Ramos (cell line): ENCODE results near the gene XYLT1.
"Not testable (repeated sequence)": the region's sequence is repeated elsewhere in the genome, so short reads cannot be mapped to it uniquely, and the experiment has no call there.

Experiments used
- in situ Hi-C: fragments of 300-500 bp; cut with MboI; formaldehyde crosslinking; loops from one replicate; pipeline ENCODE4 v1.14.3; 2022; ENCODE audit warnings: low sequenced_read_pairs; ENCODE audit not compliant: unreplicated experiment

Gene XYLT1

DNA sequence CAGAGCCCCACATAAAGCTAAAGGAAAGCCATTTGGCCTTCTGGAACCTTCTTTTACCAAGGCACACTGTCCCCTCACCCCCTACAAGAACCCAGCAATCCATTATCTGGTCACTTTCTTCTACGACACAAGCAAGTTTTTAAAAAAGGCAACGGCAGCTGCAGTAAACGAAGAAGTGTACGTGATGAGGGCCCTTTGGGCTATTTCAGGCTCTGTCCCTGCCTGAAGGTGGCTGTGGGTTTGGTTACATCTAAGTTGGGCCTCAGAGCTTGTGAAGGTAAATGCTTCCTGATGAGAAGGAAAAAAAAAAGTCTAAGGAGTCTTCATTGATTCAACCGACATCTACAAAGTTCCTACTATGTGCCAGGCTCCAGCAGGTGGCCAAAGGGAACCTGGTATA lies 35.4 kb downstream of the XYLT1 start:
- in situ Hi-C loops: no loop called here

DNA sequence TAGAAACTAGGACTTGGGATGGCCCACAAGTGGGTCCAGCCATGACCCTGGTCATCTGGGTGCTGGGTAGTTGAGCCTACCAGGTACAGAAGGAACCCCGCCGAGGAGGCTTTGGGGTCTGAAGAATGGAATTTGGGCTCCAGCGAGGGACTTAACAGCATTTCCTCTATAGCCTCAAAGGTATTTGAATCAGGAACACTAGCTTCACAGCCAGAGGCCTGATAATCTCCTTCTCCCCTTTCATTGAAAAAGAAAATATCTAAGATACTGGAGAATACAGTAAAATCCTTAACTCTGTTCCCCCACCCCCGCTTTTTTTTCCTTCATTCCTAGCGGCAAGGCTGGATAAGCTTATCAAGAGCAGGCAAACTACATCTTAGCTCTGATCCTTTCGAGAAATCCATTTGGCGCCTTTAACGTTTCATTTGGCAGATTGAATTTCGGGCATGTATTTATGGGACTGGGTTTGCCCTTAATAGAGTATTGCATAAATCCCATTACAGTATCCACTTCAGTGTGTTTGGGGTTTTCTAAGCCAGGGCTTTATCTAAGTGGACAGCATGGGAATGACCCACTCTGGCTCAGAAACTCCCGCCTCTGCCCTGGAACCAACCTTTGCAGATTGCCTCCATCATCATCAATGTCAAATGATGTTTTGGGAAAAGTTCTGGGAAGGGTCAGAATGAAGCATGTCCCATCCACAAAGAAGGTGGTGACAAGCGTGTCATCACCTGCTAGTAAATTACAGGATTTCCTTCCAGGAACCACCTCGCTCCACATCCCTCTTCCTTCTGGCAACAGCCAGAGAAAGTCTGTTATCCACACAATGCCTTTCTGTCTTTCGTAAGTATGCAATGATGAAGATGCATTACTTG lies 36.9 kb downstream of the XYLT1 start:
- in situ Hi-C loops: no loop called here

DNA sequence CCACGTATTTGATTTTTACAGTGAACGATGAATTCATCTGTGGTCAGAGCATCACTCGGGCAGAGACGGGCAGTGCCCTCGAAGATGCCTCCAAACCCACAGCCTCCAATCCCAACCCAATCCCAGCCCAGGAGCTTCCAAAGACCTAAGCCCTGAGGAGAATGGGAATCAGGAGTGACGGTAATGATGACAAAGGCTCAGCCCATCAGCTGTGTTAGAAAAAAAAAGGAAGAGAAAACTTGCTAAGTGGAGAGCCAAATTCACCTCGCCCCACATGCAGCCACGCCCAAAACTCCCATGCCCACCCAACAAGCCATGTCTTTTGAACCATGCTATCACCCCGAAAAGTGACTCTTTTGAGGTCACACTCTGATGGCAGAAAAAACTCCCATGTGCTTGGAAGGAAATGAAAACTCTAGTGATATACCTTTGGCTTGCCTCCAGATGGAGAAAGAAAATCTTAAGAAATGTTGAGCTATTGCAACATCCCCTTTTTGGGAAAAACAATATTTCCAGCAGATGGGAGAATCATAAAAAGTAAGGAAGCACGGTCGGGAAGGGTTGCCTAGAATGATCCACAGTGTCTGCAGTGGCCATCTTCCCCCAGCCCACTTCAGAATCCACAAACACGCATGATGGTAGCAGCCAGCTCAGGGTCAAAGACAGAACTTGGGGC lies 37.7 kb downstream of the XYLT1 start:
- in situ Hi-C loops: no loop called here

DNA sequence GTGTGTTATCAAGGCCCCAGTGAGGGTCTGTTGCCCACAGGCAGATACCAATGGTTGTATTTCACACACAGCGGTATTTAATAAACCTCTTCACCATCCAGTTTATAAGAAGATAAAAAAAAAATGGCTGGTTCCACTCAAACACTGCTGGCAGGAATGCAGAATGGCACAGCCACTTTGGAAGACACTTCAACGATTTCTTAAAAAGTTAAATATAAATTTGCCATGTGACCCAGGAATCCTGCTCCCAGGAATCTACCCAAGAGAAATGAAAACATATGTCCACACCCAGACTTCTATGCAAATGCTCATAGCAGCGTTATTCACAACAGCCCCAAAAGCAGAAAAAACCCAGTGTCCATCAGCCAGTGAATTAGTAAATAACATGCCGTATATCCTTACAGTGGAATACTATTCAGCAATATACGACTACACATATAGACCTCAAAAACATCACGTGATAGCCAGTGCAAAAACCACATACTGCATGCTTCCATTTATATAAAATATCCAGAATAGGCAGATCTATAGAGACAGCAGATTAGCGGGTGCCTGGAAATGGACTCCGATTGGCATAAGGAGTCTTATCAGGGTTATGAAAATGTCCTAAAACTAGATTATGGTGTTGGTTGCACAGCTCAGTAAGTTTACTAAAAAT lies 38.7 kb downstream of the XYLT1 start:
- in situ Hi-C loops: no loop called here

DNA sequence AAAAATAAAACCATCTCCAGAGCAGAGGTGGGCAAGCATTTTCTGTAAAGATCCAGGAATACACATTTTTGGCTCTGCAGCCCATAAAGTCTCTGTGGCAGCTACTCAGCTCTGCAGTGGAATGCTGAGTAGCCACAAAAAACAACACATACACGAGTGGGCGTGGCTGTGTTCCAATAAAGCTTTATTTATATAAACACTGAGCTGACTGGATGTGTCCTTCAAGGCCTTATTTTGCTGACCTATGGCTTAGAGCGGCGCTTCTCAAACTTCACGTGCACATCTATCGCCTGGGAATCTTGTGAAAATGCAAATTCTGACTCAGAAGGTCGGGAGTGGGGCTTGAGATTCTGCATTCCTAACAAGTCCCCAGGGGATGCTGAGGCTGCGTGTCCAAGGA lies 39.7 kb downstream of the XYLT1 start:
- in situ Hi-C loops: no loop called here

DNA sequence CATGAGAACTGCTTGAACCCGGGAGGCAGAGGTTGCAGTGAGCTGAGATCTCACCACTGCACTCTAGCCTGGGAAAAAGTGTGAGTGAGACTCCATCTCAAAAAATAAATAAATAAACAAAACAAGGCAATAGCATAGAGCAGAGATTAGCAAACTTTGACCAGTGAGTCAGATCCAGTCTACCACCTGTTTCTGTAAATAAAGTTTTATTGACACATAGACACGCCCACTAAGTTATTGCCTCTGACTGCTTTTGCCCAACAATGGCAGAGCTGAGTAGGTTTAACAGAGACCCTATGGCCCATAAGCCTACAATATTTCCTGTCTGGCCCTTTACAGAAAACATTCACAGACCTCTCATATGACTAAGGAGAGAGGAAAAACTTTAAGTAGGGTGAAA lies 44.3 kb downstream of the XYLT1 start:
- in situ Hi-C loops: no loop called here

DNA sequence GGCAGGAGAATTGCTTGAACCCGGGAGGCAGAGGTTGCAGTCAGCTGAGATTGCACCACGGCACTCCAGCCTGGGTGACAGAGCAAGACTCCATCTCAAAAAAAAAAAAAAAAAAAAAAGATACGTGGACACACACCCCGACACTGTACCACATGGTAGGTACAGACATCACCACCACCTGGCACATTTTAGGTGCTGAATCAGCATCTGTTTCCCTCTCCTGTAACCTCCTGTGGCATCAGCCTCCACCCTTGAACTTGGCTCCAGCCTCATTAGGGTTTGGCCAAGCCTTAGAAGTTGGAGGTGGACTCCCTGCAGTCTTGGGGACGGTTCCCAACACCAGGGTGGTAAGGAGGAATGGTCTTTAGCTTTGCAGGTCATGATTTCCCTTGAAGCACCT lies 46.0 kb downstream of the XYLT1 start:
- in situ Hi-C loops: no loop called here

DNA sequence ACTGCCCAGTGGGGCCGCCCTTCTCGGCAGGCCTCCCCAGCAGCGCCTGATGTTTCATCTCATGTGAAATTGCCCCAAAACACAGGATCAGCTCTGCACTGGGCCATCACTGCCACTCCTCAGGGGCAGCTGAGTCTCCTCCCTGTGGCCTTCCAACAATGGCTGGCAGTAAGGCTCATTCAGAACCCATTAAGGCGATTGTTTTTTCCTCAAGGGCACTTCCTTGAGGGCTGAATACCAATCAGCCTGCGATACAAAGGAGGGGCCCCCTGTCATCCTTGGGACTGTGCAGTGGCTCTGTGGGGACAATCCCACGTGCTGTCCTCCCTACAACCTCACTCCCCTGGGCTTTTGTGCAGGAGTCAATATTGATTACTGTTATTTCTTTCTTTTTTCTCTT lies 47.5 kb downstream of the XYLT1 start:
- in situ Hi-C loops: no loop called here

DNA sequence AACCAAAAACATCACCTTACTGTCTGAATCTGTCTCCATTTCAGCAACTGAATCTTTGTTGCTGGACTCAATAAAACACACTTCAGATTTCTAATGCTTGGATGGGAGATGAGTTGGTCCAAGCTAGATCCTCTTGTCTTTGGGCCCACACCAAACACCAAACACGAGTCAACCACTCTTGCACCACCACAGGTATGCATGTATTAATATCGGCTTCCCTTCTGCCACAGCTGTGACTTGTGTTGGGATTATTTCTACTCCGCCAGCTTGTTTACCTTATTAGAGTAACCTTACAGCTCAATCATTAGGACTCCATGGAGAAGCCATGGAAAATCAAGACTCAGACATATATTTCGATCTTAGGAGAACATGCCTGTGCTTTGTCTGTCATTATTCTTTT lies 49.9 kb downstream of the XYLT1 start:
- in situ Hi-C loops: no loop called here

DNA sequence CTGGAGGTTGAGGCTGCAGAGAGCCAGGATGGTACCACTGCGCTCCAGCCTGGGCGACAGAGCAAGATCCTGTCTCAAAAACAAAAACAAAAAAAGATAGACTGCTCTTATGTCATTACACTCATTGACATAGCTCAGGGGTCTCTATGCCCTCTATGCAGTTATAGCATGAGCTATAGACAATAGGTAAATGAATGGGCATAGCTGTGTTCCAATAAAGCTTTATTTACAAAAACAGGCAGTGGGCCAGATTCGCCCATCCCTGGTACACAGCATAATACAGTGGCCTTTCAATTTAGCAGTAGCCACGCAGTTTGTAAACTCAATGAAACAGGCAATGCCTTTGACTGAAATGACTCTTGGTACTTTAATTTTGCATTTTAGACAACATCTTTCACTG lies 51.5 kb downstream of the XYLT1 start:
- in situ Hi-C loops: no loop called here

DNA sequence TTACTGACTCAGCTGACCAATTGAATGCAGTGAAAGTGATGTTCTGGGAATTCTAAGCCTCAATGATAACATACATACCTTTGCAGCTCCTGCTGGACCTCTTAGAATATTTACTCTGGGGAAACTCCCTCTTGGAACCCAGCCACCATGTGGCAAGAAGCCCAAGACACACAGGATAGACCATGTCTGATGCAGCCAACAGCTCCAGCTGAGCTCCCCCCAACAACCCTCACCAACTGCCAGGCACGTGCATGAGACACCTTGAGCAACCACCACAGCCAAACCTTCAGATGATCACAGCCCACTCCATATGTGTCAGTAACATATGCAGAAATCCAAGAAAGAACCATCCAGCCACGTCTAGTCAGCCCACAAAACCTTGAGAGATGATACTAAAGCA lies 53.0 kb downstream of the XYLT1 start:
- in situ Hi-C loops: no loop called here

DNA sequence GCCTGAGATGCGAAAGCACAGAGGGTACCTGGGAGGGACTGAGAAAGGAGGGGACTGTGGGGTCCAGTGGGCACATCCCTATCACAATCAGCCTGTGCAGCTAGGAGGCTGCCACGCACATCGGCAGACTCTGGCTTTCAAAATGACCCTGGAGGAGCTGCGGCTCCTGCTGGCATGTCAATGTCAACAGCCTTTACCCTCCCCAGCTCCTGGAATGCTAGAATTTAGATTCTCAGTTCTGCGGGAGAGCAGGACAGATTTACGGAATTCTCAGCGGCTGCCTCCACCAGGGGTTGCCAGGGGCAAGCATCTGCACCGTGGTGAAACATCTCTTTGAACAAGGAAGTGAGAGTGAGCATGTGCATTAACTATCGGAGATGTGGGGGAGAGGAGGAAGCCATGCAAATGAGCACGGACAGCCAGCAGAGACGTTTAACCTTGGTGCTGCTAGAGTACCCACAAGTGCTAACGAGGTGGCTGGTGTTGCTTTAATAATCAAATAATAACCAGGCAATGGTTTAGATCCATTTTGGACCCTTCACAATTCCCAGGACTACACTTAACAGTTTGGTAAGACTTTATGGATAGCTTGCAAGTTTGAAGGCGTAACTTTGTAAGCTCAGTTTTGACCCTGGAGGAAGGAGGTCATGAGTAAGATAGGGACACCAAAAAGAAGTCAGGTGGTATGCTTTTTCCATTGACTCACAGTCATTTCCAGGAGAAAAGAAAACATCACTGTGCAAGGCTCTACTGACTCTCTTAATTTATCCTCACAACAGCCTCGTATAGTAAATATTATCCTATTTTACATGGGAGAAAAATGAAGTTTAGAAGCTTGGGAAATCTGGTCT lies 54.1 kb downstream of the XYLT1 start:
- in situ Hi-C loops: no loop called here

DNA sequence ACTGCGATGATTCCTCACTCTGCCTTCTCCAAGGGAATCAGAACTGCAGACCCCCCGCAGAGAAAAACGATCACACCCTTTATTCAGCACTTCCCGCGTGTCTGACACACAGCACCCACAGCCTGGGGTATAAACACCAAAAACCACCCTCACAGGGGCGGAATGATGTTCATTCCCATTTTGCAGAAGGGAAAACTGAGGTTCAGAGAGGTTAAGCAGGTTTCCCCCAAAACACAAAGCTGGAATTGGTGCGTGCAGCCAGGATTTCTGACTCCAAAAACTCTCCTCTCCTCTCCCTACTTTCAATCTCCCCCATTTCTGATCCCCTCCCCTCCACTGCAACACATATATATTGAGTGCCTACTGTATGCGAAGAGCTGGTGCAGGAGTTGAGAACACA lies 55.8 kb downstream of the XYLT1 start:
- in situ Hi-C loops: no loop called here

DNA sequence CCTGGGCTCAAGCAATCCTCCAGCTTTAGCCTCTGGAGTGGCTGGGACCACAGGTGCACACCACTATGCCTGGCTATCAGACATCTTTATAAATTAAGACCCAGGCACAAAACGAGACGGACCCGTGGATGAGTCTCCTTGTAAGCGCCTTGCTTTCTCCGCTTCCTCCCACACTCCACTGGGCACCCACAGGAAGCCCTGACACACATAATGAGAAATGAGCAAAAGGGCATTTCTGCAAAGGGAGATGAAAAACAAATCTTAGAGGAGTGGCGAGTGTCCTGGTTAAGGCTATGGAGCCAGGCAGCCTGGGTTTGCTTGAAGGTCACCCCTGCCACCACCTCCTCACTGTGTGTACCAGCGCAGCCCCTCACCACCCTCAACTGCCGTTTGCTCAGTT lies 56.3 kb downstream of the XYLT1 start:
- in situ Hi-C loops: no loop called here

DNA sequence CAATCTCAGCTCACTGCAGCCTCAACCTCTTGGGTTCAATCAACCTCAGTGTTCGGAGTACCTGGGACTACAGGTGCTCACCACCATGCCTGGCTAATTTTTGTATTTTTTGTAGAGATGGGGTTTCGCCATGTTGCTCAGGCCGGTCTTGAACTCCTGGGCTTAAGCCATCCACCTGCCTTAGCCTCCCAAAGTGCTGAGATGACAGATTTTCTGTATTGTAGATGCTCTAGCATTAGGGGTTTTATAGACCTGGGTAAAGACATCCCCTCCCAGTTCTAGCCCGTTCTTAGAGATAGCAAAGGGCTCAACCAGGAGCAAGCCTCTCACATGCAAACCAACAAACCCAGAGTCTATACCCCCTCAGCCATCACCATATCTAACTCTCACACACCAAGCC lies 57.3 kb downstream of the XYLT1 start:
- in situ Hi-C loops: no loop called here

DNA sequence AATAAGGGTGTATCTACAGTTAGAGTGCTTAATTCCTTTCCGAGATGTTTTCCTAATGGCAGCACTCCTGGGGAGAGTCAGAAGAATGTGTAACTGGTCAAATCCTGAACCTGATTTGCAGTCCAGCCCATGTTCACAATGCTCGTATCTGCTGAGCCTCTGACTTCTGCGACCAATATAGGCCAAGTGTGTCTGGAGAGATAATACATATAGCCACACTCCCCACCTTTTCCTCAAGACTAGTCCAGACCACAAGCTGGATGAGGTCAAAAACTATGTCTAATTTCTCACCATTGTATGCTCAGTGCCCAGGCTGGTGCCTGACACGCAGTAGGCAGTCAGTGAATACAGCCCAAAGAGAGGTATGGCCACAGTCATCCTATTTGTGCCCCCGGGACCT lies 58.0 kb downstream of the XYLT1 start:
- in situ Hi-C loops: no loop called here

DNA sequence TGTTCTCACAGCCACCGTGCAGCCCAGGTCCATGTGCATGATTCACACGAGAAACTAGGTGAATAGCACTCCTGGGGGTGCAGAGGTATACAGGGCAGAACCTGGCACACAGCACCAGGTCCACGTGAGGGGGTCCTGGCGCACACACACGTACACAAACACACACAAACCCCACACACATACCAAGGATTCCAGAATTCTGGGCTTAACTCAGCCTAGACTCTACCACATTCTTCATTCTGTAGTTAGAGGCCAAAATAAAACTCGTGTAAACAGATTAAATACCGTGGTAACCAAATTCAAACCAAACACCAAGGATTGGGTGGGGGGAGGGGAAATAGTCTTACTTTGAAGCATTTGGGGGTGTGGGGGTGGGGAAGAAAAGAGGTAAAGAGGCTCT lies 58.5 kb downstream of the XYLT1 start:
- in situ Hi-C loops: no loop called here

DNA sequence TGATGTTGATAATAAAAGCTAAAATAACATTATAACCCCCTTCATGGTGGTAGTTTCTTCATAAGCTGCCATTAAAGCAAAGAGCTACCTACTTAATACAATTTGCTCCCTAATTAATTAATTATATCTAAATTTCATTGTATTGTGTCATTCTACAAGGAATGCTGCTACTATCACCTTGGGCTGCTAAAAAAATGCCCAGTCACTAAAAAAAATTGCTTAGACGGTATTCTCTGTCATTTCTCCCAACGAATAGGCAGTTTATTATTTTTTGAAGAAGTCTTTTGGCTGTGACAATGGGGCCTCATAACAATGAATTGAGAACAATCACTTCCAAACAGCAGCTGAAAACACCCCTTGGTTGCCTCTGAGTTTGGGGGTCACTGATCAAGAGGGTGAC lies 59.5 kb downstream of the XYLT1 start:
- in situ Hi-C loops: no loop called here

DNA sequence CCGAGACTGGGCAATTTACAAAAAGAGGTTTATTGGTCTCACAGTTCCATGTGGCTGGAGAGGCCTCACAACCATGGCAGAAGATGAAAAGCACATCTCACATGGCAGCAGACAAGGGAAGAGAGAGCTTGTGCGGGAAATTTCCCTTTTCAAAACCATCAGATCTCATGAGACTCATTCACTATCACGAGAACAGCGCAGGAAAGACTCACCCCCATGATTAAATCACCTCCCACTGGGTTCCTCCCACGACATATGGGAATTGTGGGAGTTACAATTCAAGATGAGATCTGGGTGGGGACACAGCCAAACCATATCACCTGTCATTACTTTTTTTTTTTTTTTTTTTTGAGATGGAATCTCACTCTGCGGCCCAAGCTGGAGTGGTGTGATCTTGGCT lies 60.4 kb downstream of the XYLT1 start:
- in situ Hi-C loops: not testable (repeated sequence)

DNA sequence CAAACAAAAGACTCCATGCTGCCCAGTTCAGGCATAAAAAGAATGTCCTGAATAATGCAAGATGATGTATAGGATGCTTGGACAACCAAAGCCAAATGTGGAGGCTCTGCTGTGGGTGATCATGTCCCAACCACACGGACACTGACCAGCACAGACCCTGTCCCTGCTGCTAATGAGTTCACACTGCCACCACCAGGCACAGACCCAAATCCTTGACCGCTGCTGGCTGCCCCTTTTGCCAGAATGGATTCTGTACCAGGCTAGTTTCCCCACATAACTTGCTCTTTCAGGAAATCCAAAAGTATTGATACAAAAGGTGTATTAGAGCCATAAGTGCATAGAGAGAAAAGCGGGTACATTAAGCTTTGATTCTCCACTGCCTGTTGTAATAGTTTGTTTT lies 60.9 kb downstream of the XYLT1 start:
- in situ Hi-C loops: no loop called here
